Measurements from ENCODE around the gene TEX26.

DNA sequence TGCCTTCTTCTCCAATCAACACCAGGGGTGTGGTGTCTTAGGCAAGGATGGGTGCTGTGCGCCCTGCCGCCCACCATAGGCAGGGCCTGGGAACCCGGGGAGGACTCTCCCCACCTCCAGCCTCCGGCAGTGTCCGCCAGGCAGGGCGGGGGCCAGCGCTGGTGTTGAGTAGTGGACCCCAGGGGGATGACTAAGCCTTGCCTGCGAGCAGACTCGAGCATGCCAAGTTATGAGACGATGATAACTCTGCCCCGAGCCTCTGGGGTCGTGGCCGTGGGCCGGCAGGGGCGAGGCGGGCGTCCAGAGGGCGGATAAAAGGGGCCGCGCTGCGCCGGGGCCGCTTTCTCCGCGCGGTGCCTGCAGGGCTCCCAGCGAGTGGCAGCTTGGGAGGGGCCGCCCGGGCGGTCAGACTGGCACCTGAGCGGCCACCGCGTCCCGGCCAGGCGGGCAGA lies 26.5 kb upstream of the TEX26 start, which contains the start of gene MEDAG:
- no peak for TF ChIP-seq POLR2AphosphoS5 (IDR thresholded peaks at IDR 0.05; ENCODE audit: low read depth, low read length)
- TF ChIP-seq, protein P1, sequence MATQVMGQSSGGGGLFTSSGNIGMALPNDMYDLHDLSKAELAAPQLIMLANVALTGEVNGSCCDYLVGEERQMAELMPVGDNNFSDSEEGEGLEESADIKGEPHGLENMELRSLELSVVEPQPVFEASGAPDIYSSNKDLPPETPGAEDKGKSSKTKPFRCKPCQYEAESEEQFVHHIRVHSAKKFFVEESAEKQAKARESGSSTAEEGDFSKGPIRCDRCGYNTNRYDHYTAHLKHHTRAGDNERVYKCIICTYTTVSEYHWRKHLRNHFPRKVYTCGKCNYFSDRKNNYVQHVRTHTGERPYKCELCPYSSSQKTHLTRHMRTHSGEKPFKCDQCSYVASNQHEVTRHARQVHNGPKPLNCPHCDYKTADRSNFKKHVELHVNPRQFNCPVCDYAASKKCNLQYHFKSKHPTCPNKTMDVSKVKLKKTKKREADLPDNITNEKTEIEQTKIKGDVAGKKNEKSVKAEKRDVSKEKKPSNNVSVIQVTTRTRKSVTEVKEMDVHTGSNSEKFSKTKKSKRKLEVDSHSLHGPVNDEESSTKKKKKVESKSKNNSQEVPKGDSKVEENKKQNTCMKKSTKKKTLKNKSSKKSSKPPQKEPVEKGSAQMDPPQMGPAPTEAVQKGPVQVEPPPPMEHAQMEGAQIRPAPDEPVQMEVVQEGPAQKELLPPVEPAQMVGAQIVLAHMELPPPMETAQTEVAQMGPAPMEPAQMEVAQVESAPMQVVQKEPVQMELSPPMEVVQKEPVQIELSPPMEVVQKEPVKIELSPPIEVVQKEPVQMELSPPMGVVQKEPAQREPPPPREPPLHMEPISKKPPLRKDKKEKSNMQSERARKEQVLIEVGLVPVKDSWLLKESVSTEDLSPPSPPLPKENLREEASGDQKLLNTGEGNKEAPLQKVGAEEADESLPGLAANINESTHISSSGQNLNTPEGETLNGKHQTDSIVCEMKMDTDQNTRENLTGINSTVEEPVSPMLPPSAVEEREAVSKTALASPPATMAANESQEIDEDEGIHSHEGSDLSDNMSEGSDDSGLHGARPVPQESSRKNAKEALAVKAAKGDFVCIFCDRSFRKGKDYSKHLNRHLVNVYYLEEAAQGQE (IDR thresholded peaks at IDR 0.05; ENCODE audit: insufficient read depth in 1 of 2, low read depth in 2 of 2, low read length in 2 of 2), result no peak

All from PFSK-1 (cell line).